ENCODE data around the gene ZNF516. TPM values are rescaled to one million over a fixed set of nuclear protein-coding genes. Genes with fewer than 3 reads are reported as not detected.

Gene ZNF516, protein sequence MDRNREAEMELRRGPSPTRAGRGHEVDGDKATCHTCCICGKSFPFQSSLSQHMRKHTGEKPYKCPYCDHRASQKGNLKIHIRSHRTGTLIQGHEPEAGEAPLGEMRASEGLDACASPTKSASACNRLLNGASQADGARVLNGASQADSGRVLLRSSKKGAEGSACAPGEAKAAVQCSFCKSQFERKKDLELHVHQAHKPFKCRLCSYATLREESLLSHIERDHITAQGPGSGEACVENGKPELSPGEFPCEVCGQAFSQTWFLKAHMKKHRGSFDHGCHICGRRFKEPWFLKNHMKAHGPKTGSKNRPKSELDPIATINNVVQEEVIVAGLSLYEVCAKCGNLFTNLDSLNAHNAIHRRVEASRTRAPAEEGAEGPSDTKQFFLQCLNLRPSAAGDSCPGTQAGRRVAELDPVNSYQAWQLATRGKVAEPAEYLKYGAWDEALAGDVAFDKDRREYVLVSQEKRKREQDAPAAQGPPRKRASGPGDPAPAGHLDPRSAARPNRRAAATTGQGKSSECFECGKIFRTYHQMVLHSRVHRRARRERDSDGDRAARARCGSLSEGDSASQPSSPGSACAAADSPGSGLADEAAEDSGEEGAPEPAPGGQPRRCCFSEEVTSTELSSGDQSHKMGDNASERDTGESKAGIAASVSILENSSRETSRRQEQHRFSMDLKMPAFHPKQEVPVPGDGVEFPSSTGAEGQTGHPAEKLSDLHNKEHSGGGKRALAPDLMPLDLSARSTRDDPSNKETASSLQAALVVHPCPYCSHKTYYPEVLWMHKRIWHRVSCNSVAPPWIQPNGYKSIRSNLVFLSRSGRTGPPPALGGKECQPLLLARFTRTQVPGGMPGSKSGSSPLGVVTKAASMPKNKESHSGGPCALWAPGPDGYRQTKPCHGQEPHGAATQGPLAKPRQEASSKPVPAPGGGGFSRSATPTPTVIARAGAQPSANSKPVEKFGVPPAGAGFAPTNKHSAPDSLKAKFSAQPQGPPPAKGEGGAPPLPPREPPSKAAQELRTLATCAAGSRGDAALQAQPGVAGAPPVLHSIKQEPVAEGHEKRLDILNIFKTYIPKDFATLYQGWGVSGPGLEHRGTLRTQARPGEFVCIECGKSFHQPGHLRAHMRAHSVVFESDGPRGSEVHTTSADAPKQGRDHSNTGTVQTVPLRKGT
- total RNA-seq, result 24.4 and 34.7 TPM in 2 replicates

DNA sequence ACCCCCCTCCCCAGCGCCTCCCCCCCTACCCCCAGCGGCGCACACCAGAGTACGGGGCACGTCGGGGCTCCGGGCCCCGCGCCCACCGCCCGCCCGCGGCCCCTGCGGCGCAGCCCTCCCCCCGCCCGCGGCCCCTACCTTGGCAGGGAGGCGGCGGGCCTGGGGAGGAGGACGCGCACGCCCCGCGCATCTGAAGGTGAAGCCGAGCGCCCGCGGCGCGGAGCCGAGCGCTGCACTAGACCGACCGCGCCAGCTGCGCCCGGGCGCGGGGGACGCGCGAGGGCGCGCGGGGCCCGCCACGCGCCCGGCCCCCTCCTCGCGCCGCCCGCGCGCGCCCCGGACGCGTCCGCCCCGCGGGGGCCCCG is at the start of gene ZNF516:
TSS of gene ZNF516 (minus strand) at position 237 of the 365 bp plus-strand sequence. CDS start 52,188 bp downstream, outside the sequence.

